GM23248 (cell line): ENCODE measurements around the gene CDO1.

Source experiments
- EZH2 ChIP-seq: fragments of 200-600 bp; sonication (generic); IDR thresholded peaks from 2 replicates; pipeline ENCODE4 v1.6.1; 2018; ENCODE audit warnings: antibody characterized with exemption, mild to moderate bottlenecking; ENCODE audit not compliant: insufficient read depth, poor library complexity, severe bottlenecking
- EZH2phosphoT487 ChIP-seq: fragments of 200-600 bp; sonication (generic); IDR thresholded peaks from 2 replicates; pipeline ENCODE4 v1.6.1; 2018; ENCODE audit warnings: antibody characterized with exemption, moderate library complexity, mild to moderate bottlenecking, low read depth; ENCODE audit not compliant: insufficient read depth

DNA sequence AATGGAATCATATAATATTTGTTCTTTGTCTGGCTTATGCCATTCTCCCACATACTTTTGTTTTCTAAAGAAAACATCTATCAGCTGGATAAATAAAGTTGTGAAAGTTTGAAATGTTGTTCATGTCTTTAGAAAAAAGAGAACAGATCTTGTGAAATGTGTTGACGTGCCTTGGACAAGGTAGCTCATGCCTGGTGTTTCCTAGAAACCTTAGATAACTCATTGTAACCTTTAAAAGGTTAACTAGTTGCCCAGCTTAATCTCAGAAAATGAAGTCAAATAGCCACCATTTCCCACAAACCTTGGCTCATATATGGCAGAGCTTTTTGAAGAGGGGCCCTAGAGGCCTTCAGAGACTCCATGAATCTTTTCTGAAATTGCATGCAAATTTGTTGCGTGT, 15.3 kb downstream of the CDO1 start:
- TF ChIP-seq EZH2phosphoT487: no peak
- no peak for TF ChIP-seq EZH2
